Osteoblast (primary cell): Measurements from ENCODE around the gene RPS3. TPM values are rescaled to one million over a fixed set of nuclear protein-coding genes. Genes with fewer than 3 reads are reported as not detected.

Experiments
- DNase-seq: peaks from one replicate; pipeline ENCODE4 v3.0.0; 2011; ENCODE audit warnings: low spot score, mixed read lengths; ENCODE audit not compliant: insufficient read length; ENCODE audit errors: missing footprints
- H2AFZ ChIP-seq: 2 replicates; pipeline ENCODE4 v1.6.0; 2011; ENCODE audit warnings: mild to moderate bottlenecking, low read length
- H3K27ac ChIP-seq: 2 replicates; pipeline ENCODE4 v1.5.1; 2011; ENCODE audit warnings: mild to moderate bottlenecking, low read depth, low read length, moderate library complexity
- H3K27me3 ChIP-seq: 2 replicates; pipeline ENCODE4 v1.6.0; 2012; ENCODE audit warnings: mild to moderate bottlenecking, control low read depth, inconsistent platforms, low read length, moderate library complexity; ENCODE audit not compliant: insufficient read depth
- H3K36me3 ChIP-seq: 2 replicates; pipeline ENCODE4 v1.5.1; 2011; ENCODE audit warnings: mild to moderate bottlenecking, low read length, control low read depth, moderate library complexity; ENCODE audit not compliant: insufficient read depth
- H3K4me1 ChIP-seq: 2 replicates; pipeline ENCODE4 v1.5.1; 2011; ENCODE audit warnings: mild to moderate bottlenecking, low read length, control low read depth, moderate library complexity; ENCODE audit not compliant: insufficient read depth
- H3K4me2 ChIP-seq: 2 replicates; pipeline ENCODE4 v1.6.0; 2011; ENCODE audit warnings: mild to moderate bottlenecking, low read length; ENCODE audit not compliant: insufficient read depth
- H3K4me3 ChIP-seq: fragments of 200-600 bp; sonication (generic); 3 replicates; pipeline ENCODE4 v1.5.1; 2012; ENCODE audit warnings: mild to moderate bottlenecking, low read length, inconsistent platforms; ENCODE audit not compliant: insufficient read depth
- H3K79me2 ChIP-seq: 2 replicates; pipeline ENCODE4 v1.6.0; 2012; ENCODE audit warnings: mild to moderate bottlenecking, low read length, control low read depth, inconsistent platforms; ENCODE audit not compliant: insufficient read depth
- H3K9me3 ChIP-seq: 2 replicates; pipeline ENCODE4 v1.5.1; 2011; ENCODE audit warnings: low read depth, low read length, control low read depth
- H4K20me1 ChIP-seq: 2 replicates; pipeline ENCODE4 v1.6.0; 2012; ENCODE audit warnings: mild to moderate bottlenecking, low read length, control low read depth; ENCODE audit not compliant: insufficient read depth
- CTCF ChIP-seq: IDR thresholded peaks from 2 replicates; pipeline ENCODE4 v1.5.1; 2011; ENCODE audit warnings: mild to moderate bottlenecking, low read depth, low read length, moderate library complexity; ENCODE audit errors: extremely low read depth
- total RNA-seq: library from RNA; depleted of rRNA; stranded (reverse); fragments of >200 nt; gene quantifications from 2 replicates; pipeline ENCODE4 v1.2.3, GENCODE V29; 2012

Gene RPS3
- total RNA-seq, 1 donor, result 1,512 TPM

GRCh38 chr11:75450236-75450635, 50.9 kb downstream of the RPS3 start:
- Histone ChIP-seq H3K4me3 (no peak overlapping the region), H3K4me2 (no peak overlapping the region), H3K9me3 (no peaks in the 10 kb centered on the region), H3K27ac (no peak overlapping the region), H3K36me3 (no peaks in the 10 kb centered on the region), H3K27me3 (peaks cover 5% of the 10 kb centered on the region), H2AFZ (no peak overlapping the region), H4K20me1 (no peaks in the 10 kb centered on the region), H3K79me2 (no peaks in the 10 kb centered on the region), H3K4me1 (peaks cover 16% of the 10 kb centered on the region)
- no peak for TF ChIP-seq CTCF
- peak; percentile 48 for DNase-seq

GRCh38 chr11:75450826-75451821, 51.8 kb downstream of the RPS3 start:
- Histone ChIP-seq H3K27me3 (peaks cover 5% of the 10 kb centered on the region), H2AFZ (no peak overlapping the region), H3K9me3 (no peaks in the 10 kb centered on the region), H3K36me3 (no peaks in the 10 kb centered on the region), H3K79me2 (no peaks in the 10 kb centered on the region), H3K4me2 (no peak overlapping the region), H3K4me1 (peaks cover 16% of the 10 kb centered on the region), H3K4me3 (no peak overlapping the region), H3K27ac (no peak overlapping the region), H4K20me1 (no peaks in the 10 kb centered on the region)
- TF ChIP-seq CTCF, result peak; percentile 47
- DNase-seq, result peak; percentile 75

DNA sequence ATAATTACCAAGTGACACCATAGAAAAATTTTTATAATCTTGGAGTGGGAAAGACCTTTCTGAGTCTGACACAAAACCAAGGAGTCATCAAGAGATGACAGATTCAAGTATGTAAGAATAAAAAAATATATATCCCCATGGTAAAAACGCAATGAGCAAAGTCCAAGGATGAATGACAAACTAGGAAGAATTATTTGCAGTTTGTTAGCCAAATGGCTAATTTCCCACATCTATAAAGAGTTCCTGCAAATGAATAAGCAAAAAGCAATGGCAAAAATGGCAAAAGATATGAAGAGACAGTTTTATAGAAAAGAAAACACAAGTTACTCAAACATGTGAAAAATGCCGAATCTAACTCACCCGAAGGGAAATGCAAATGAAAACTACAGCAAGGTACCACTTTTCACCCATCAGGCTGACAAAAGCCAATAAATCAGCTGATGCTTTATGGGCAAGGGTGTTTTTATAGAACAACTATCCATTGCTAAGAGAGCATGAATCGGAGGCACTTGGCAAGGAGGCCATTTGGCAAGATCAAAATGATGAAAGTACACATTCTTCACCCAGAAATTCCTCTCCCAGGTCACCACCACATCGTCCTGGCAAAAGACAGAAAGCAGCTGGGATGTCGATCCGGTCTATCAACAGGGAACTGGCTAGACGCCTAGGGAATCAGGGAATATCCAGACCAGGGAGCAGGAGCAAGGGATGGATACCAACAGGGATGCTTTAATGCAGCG, 54.8 kb downstream of the RPS3 start:
- DNase-seq, result peak; percentile 97
- TF ChIP-seq CTCF, result no peak
- Histone ChIP-seq H3K4me2 (peak overlapping the region; percentile 63), H3K9me3 (no peaks in the 10 kb centered on the region), H2AFZ (no peak overlapping the region), H4K20me1 (no peaks in the 10 kb centered on the region), H3K27me3 (peaks cover 5% of the 10 kb centered on the region), H3K79me2 (no peaks in the 10 kb centered on the region), H3K36me3 (no peaks in the 10 kb centered on the region), H3K4me1 (peaks cover 16% of the 10 kb centered on the region), H3K4me3 (no peak overlapping the region), H3K27ac (peak overlapping the region; percentile 57)

DNA sequence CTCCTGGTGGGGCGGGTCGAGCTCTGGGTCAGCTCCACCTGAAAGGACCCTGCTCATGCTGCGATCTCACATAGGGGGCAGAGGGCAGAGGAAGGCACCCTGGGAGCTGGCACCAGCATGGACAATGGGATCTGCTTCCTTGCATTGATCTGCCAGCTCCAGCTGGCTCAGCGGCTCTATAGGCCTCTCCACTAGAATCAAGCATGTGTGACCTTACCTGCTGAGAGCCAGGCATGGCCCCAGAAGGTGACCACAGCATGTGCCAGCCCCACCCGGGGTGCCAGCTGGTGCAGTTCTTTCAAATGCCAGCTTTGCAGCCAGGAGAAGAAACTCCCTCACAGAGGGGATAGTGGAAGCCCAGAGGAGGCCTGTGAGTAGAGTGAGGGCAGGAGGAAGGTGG, 55.7 kb downstream of the RPS3 start:
- Histone ChIP-seq H3K27me3 (peaks cover 5% of the 10 kb centered on the region), H3K27ac (no peak overlapping the region), H2AFZ (no peak overlapping the region), H3K4me1 (peaks cover 16% of the 10 kb centered on the region), H4K20me1 (no peaks in the 10 kb centered on the region), H3K4me3 (no peak overlapping the region), H3K79me2 (no peaks in the 10 kb centered on the region), H3K36me3 (no peaks in the 10 kb centered on the region), H3K9me3 (no peaks in the 10 kb centered on the region), H3K4me2 (peak overlapping the region; percentile 63)
- no peak for TF ChIP-seq CTCF
- DNase-seq, result no peak
